Skin of body (tissue), 2 donors: ENCODE measurements around the gene UBE3C. TPM values are rescaled to one million over a fixed set of nuclear protein-coding genes. Genes with fewer than 3 reads are reported as not detected.
A peak's percentile ranks its signal among the peaks of the same experiment; 100 is the strongest.
"Not testable (repeated sequence)": the region's sequence is repeated elsewhere in the genome, so short reads cannot be mapped to it uniquely, and the experiment has no call there.

Source experiments
- DNase-seq: peaks from one replicate; lab custom pipeline; 2025; lab: John Stamatoyannopoulos, UW
- total RNA-seq: library from RNA; depleted of rRNA; stranded (reverse); fragments of >200 nt; gene quantifications from one replicate; pipeline ENCODE4 v1.2.3, GENCODE V29; 2014

UBE3C gene
- total RNA-seq = 77.1 TPM

- peak; percentile 89 for DNase-seq
Observed at GRCh38 chr7:157138424-157139110, at the start of gene UBE3C. Gene UBE3C, plus strand, starts transcription at chr7:157138926. Its CDS starts 347 bp downstream, at chr7:157139273.

GRCh38 chr7:157089100-157089610 lies 49.6 kb upstream of the UBE3C start:
- no peak for DNase-seq

- no peak for DNase-seq
Observed at GRCh38 chr7:157090485-157091165, 48.1 kb upstream of the UBE3C start.

GRCh38 chr7:157096286-157097055 lies 42.3 kb upstream of the UBE3C start:
- DNase-seq = no peak

GRCh38 chr7:157097056-157097329 lies 41.7 kb upstream of the UBE3C start:
- no peak for DNase-seq

- no peak for DNase-seq
Observed at GRCh38 chr7:157097569-157097968, 41.2 kb upstream of the UBE3C start.

- DNase-seq = not testable (repeated sequence)
Observed at GRCh38 chr7:157100005-157100404, 38.7 kb upstream of the UBE3C start.

GRCh38 chr7:157103641-157104040 lies 35.1 kb upstream of the UBE3C start:
- DNase-seq = not testable (repeated sequence)

- no peak for DNase-seq
Observed at GRCh38 chr7:157111311-157111710, 27.4 kb upstream of the UBE3C start.

GRCh38 chr7:157112706-157113105 lies 26.0 kb upstream of the UBE3C start:
- DNase-seq = no peak

- no peak for DNase-seq
Observed at GRCh38 chr7:157113607-157114006, 25.1 kb upstream of the UBE3C start.

GRCh38 chr7:157116762-157117161 lies 22.0 kb upstream of the UBE3C start:
- DNase-seq = no peak

GRCh38 chr7:157117796-157118195 lies 20.9 kb upstream of the UBE3C start:
- no peak for DNase-seq

- DNase-seq = no peak
Observed at GRCh38 chr7:157120181-157120580, 18.5 kb upstream of the UBE3C start.

GRCh38 chr7:157121184-157121715 lies 17.5 kb upstream of the UBE3C start:
- no peak for DNase-seq

- no peak for DNase-seq
Observed at GRCh38 chr7:157122800-157123495, 15.8 kb upstream of the UBE3C start.

GRCh38 chr7:157124690-157125089 lies 14.0 kb upstream of the UBE3C start:
- DNase-seq = no peak

- DNase-seq = no peak
Observed at GRCh38 chr7:157125376-157126223, 13.1 kb upstream of the UBE3C start.

GRCh38 chr7:157126921-157127320 lies 11.8 kb upstream of the UBE3C start:
- DNase-seq = no peak

- DNase-seq = no peak
Observed at GRCh38 chr7:157129200-157129599, 9.5 kb upstream of the UBE3C start.
